ENCODE data around the gene TLL1.

Gene TLL1

GRCh38 chr4:166092797-166093290, 219.8 kb downstream of the TLL1 start:
- 0 out of 2 replicates have a peak, but pooled peaks cover 4% of the 10 kb centered on the region for H3K4me1 ChIP-seq (ENCODE audit: insufficient read depth, low read length)
- no peak overlapping the region for H3K4me3 ChIP-seq (ENCODE audit: low read length)
- no peaks in the 10 kb centered on the region for H3K9me3 ChIP-seq (ENCODE audit: insufficient read depth, low read depth, low read length)
- H3K27ac ChIP-seq (ENCODE audit: low read depth, low read length), result no peak overlapping the region
- no peak overlapping the region for H3K9ac ChIP-seq (ENCODE audit: low read depth, low read length)
- H3K27me3 ChIP-seq (ENCODE audit: insufficient read depth, low read length), result no peaks in the 10 kb centered on the region
- WGBS, result 87% methylated on average over 6 of the region's 7 CpGs
- no peaks in the 10 kb centered on the region for H3K36me3 ChIP-seq (ENCODE audit: insufficient read depth, low read length)

GRCh38 chr4:166104623-166105022, 231.6 kb downstream of the TLL1 start:
- Histone ChIP-seq H3K4me3 (ENCODE audit: low read length) (no peak overlapping the region), H3K4me1 (ENCODE audit: insufficient read depth, low read length) (no peaks in the 10 kb centered on the region), H3K9ac (ENCODE audit: low read depth, low read length) (no peak overlapping the region), H3K9me3 (ENCODE audit: insufficient read depth, low read depth, low read length) (no peaks in the 10 kb centered on the region), H3K36me3 (ENCODE audit: insufficient read depth, low read length) (no peaks in the 10 kb centered on the region), H3K27ac (ENCODE audit: low read depth, low read length) (no peak overlapping the region), H3K27me3 (ENCODE audit: insufficient read depth, low read length) (no peaks in the 10 kb centered on the region)
- 82% methylated on average over 2 of the region's 2 CpGs for WGBS

- 86% methylated on average over 2 of the region's 3 CpGs for WGBS
- no peak overlapping the region for H3K27ac ChIP-seq (ENCODE audit: low read depth, low read length)
- no peaks in the 10 kb centered on the region for H3K4me1 ChIP-seq (ENCODE audit: insufficient read depth, low read length)
- H3K9me3 ChIP-seq (ENCODE audit: insufficient read depth, low read depth, low read length), result no peaks in the 10 kb centered on the region
- no peaks in the 10 kb centered on the region for H3K36me3 ChIP-seq (ENCODE audit: insufficient read depth, low read length)
- H3K4me3 ChIP-seq (ENCODE audit: low read length), result no peak overlapping the region
- no peaks in the 10 kb centered on the region for H3K27me3 ChIP-seq (ENCODE audit: insufficient read depth, low read length)
- no peak overlapping the region for H3K9ac ChIP-seq (ENCODE audit: low read depth, low read length)
Observed at GRCh38 chr4:166121897-166122296, 248.9 kb downstream of the TLL1 start.

- no peaks in the 10 kb centered on the region for H3K4me1 ChIP-seq (ENCODE audit: insufficient read depth, low read length)
- H3K9me3 ChIP-seq (ENCODE audit: insufficient read depth, low read depth, low read length), result no peaks in the 10 kb centered on the region
- H3K27ac ChIP-seq (ENCODE audit: low read depth, low read length), result no peak overlapping the region
- no peak overlapping the region for H3K9ac ChIP-seq (ENCODE audit: low read depth, low read length)
- H3K36me3 ChIP-seq (ENCODE audit: insufficient read depth, low read length), result no peaks in the 10 kb centered on the region
- no peak overlapping the region for H3K4me3 ChIP-seq (ENCODE audit: low read length)
- no peaks in the 10 kb centered on the region for H3K27me3 ChIP-seq (ENCODE audit: insufficient read depth, low read length)
Observed at GRCh38 chr4:166123546-166123945, 250.5 kb downstream of the TLL1 start.

GRCh38 chr4:166128403-166128802, 255.4 kb downstream of the TLL1 start:
- no peak overlapping the region for H3K4me3 ChIP-seq (ENCODE audit: low read length)
- 94% methylated on average over 1 of the region's 1 CpG for WGBS
- H3K27me3 ChIP-seq (ENCODE audit: insufficient read depth, low read length), result no peaks in the 10 kb centered on the region
- H3K36me3 ChIP-seq (ENCODE audit: insufficient read depth, low read length), result no peaks in the 10 kb centered on the region
- H3K27ac ChIP-seq (ENCODE audit: low read depth, low read length), result no peak overlapping the region
- H3K9ac ChIP-seq (ENCODE audit: low read depth, low read length), result no peak overlapping the region
- H3K4me1 ChIP-seq (ENCODE audit: insufficient read depth, low read length), result no peaks in the 10 kb centered on the region
- H3K9me3 ChIP-seq (ENCODE audit: insufficient read depth, low read depth, low read length), result no peaks in the 10 kb centered on the region

- Histone ChIP-seq H3K9me3 (ENCODE audit: insufficient read depth, low read depth, low read length) (no peaks in the 10 kb centered on the region), H3K27me3 (ENCODE audit: insufficient read depth, low read length) (no peaks in the 10 kb centered on the region), H3K4me1 (ENCODE audit: insufficient read depth, low read length) (no peaks in the 10 kb centered on the region), H3K4me3 (ENCODE audit: low read length) (no peak overlapping the region), H3K9ac (ENCODE audit: low read depth, low read length) (no peak overlapping the region), H3K36me3 (ENCODE audit: insufficient read depth, low read length) (no peaks in the 10 kb centered on the region), H3K27ac (ENCODE audit: low read depth, low read length) (no peak overlapping the region)
- WGBS, result 73% methylated on average over 6 of the region's 6 CpGs
Observed at GRCh38 chr4:166134285-166134684, 261.2 kb downstream of the TLL1 start.

- H3K4me1 ChIP-seq (ENCODE audit: insufficient read depth, low read length), result no peaks in the 10 kb centered on the region
- no peaks in the 10 kb centered on the region for H3K27me3 ChIP-seq (ENCODE audit: insufficient read depth, low read length)
- WGBS, result 93% methylated on average over 6 of the region's 6 CpGs
Observed at GRCh38 chr4:166140951-166141350, 267.9 kb downstream of the TLL1 start.

GRCh38 chr4:166143227-166143626, 270.2 kb downstream of the TLL1 start:
- no peak overlapping the region for H3K9ac ChIP-seq (ENCODE audit: low read depth, low read length)
- H3K36me3 ChIP-seq (ENCODE audit: insufficient read depth, low read length), result no peaks in the 10 kb centered on the region
- H3K27me3 ChIP-seq (ENCODE audit: insufficient read depth, low read length), result no peaks in the 10 kb centered on the region
- H3K4me3 ChIP-seq (ENCODE audit: low read length), result no peak overlapping the region
- no peaks in the 10 kb centered on the region for H3K9me3 ChIP-seq (ENCODE audit: insufficient read depth, low read depth, low read length)
- no peak overlapping the region for H3K27ac ChIP-seq (ENCODE audit: low read depth, low read length)
- 90% methylated on average over 6 of the region's 6 CpGs for WGBS
- H3K4me1 ChIP-seq (ENCODE audit: insufficient read depth, low read length), result no peaks in the 10 kb centered on the region

More at GRCh38 chr4:166140951-166141350, 267.9 kb downstream of the TLL1 start:
- Histone ChIP-seq H3K9me3 (ENCODE audit: insufficient read depth, low read depth, low read length) (no peaks in the 10 kb centered on the region), H3K27ac (ENCODE audit: low read depth, low read length) (no peak overlapping the region), H3K4me3 (ENCODE audit: low read length) (no peak overlapping the region), H3K9ac (ENCODE audit: low read depth, low read length) (no peak overlapping the region), H3K36me3 (ENCODE audit: insufficient read depth, low read length) (no peaks in the 10 kb centered on the region)

GRCh38 chr4:166144607-166145006, 271.6 kb downstream of the TLL1 start:
- H3K4me1 ChIP-seq (ENCODE audit: insufficient read depth, low read length), result no peaks in the 10 kb centered on the region
- no peak overlapping the region for H3K4me3 ChIP-seq (ENCODE audit: low read length)
- no peak overlapping the region for H3K9ac ChIP-seq (ENCODE audit: low read depth, low read length)
- 91% methylated on average over 4 of the region's 4 CpGs for WGBS
- no peaks in the 10 kb centered on the region for H3K9me3 ChIP-seq (ENCODE audit: insufficient read depth, low read depth, low read length)
- no peaks in the 10 kb centered on the region for H3K36me3 ChIP-seq (ENCODE audit: insufficient read depth, low read length)
- H3K27me3 ChIP-seq (ENCODE audit: insufficient read depth, low read length), result no peaks in the 10 kb centered on the region
- H3K27ac ChIP-seq (ENCODE audit: low read depth, low read length), result no peak overlapping the region

GRCh38 chr4:166146806-166147540, 273.9 kb downstream of the TLL1 start:
- no peaks in the 10 kb centered on the region for H3K36me3 ChIP-seq (ENCODE audit: insufficient read depth, low read length)
- H3K4me1 ChIP-seq (ENCODE audit: insufficient read depth, low read length), result no peaks in the 10 kb centered on the region
- H3K27me3 ChIP-seq (ENCODE audit: insufficient read depth, low read length), result no peaks in the 10 kb centered on the region
- no peak overlapping the region for H3K27ac ChIP-seq (ENCODE audit: low read depth, low read length)
- H3K9me3 ChIP-seq (ENCODE audit: insufficient read depth, low read depth, low read length), result no peaks in the 10 kb centered on the region
- no peak overlapping the region for H3K4me3 ChIP-seq (ENCODE audit: low read length)
- WGBS, result 85% methylated on average over 5 of the region's 6 CpGs
- H3K9ac ChIP-seq (ENCODE audit: low read depth, low read length), result no peak overlapping the region
